H9 (cell line): ENCODE data around the gene STAB1. TPM values are rescaled to one million over a fixed set of nuclear protein-coding genes. Genes with fewer than 3 reads are reported as not detected.

ENCODE experiments used
- DNase-seq: peaks from one replicate; pipeline ENCODE4 v3.0.0-alpha.2; 2017
- H2AFZ ChIP-seq: one replicate; pipeline ENCODE4 v1.6.1; 2013; ENCODE audit warnings: mild to moderate bottlenecking, low read length, control low read depth, moderate library complexity
- H2AK5ac ChIP-seq: 2 replicates; pipeline ENCODE4 v1.6.1; 2013; ENCODE audit warnings: low read length, control low read depth, mixed read lengths; ENCODE audit not compliant: insufficient read length
- H2BK120ac ChIP-seq: one replicate; pipeline ENCODE4 v1.6.1; 2013; ENCODE audit warnings: low read depth, mild to moderate bottlenecking, low read length, control low read depth, inconsistent platforms; ENCODE audit not compliant: poor library complexity, severe bottlenecking
- H2BK12ac ChIP-seq: 2 replicates; pipeline ENCODE4 v1.6.1; 2013; ENCODE audit warnings: low read length, control low read depth, mixed read lengths, low read depth; ENCODE audit not compliant: insufficient read length
- H2BK15ac ChIP-seq: 2 replicates; pipeline ENCODE4 v1.6.1; 2013; ENCODE audit warnings: low read depth, low read length, control low read depth
- H2BK20ac ChIP-seq: one replicate; pipeline ENCODE4 v1.6.1; 2013; ENCODE audit warnings: low read depth, mild to moderate bottlenecking, low read length, control low read depth, inconsistent platforms; ENCODE audit not compliant: poor library complexity, severe bottlenecking
- H2BK5ac ChIP-seq: 2 replicates; pipeline ENCODE4 v1.6.1; 2013; ENCODE audit warnings: low read length, control low read depth, mixed read lengths; ENCODE audit not compliant: insufficient read length
- H3K14ac ChIP-seq: 2 replicates; pipeline ENCODE4 v1.6.1; 2013; ENCODE audit warnings: low read length, control low read depth; ENCODE audit not compliant: insufficient read depth
- H3K18ac ChIP-seq: 2 replicates; pipeline ENCODE4 v1.6.1; 2013; ENCODE audit warnings: low read depth, mild to moderate bottlenecking, mixed read lengths, low read length, control low read depth; ENCODE audit not compliant: insufficient read length
- H3K23ac ChIP-seq: 2 replicates; pipeline ENCODE4 v1.6.1; 2013; ENCODE audit warnings: low read length, control low read depth, mixed read lengths, low read depth; ENCODE audit not compliant: insufficient read length
- H3K23me2 ChIP-seq: 2 replicates; pipeline ENCODE4 v1.6.1; 2013; ENCODE audit warnings: low read depth, mild to moderate bottlenecking, mixed read lengths, low read length, control low read depth; ENCODE audit not compliant: insufficient read length, poor library complexity, severe bottlenecking
- H3K27ac ChIP-seq: 2 replicates; pipeline ENCODE4 v1.5.1; 2013; ENCODE audit warnings: low read length, control low read depth, mixed read lengths, low read depth; ENCODE audit not compliant: insufficient read length
- H3K27me3 ChIP-seq: 2 replicates; pipeline ENCODE4 v1.6.1; 2013; ENCODE audit warnings: low read length, control low read depth, inconsistent platforms; ENCODE audit not compliant: insufficient read depth
- H3K4ac ChIP-seq: 2 replicates; pipeline ENCODE4 v1.6.1; 2013; ENCODE audit warnings: low read depth, mild to moderate bottlenecking, control low read depth, inconsistent platforms, low read length, moderate library complexity
- H3K4me1 ChIP-seq: 2 replicates; pipeline ENCODE4 v1.6.1; 2013; ENCODE audit warnings: low read length, control low read depth, inconsistent platforms; ENCODE audit not compliant: insufficient read depth
- H3K4me2 ChIP-seq: 2 replicates; pipeline ENCODE4 v1.6.1; 2013; ENCODE audit warnings: low read length, control low read depth, mixed read lengths; ENCODE audit not compliant: insufficient read length, insufficient read depth
- H3K56ac ChIP-seq: 2 replicates; pipeline ENCODE4 v1.6.1; 2013; ENCODE audit warnings: low read depth, mild to moderate bottlenecking, mixed read lengths, low read length, control low read depth; ENCODE audit not compliant: insufficient read length
- H3K79me1 ChIP-seq: 2 replicates; pipeline ENCODE4 v1.6.1; 2013; ENCODE audit warnings: low read depth, mild to moderate bottlenecking, moderate library complexity, low read length, control low read depth, inconsistent platforms; ENCODE audit not compliant: insufficient read depth, poor library complexity, severe bottlenecking
- H3K79me2 ChIP-seq: 2 replicates; pipeline ENCODE4 v1.6.1; 2013; ENCODE audit warnings: low read length, control low read depth, inconsistent platforms; ENCODE audit not compliant: insufficient read depth
- H3K9ac ChIP-seq: 2 replicates; pipeline ENCODE4 v1.6.1; 2013; ENCODE audit warnings: low read length, control low read depth, mixed read lengths; ENCODE audit not compliant: insufficient read length; ENCODE audit errors: extremely low read depth
- H3K9me3 ChIP-seq: one replicate; pipeline ENCODE4 v1.6.1; 2013; ENCODE audit warnings: low read depth, low read length, inconsistent platforms; ENCODE audit not compliant: control insufficient read depth
- H3T11ph ChIP-seq: one replicate; pipeline ENCODE4 v1.6.1; 2013; ENCODE audit warnings: mild to moderate bottlenecking, low read length, control low read depth, inconsistent platforms
- H4K20me1 ChIP-seq: one replicate; pipeline ENCODE4 v1.6.1; 2013; ENCODE audit not compliant: control insufficient read depth, insufficient read length, insufficient read depth
- H4K5ac ChIP-seq: 2 replicates; pipeline ENCODE4 v1.6.1; 2013; ENCODE audit warnings: low read depth, mild to moderate bottlenecking, mixed read lengths, low read length, control low read depth; ENCODE audit not compliant: insufficient read length
- H4K8ac ChIP-seq: replicated peaks from 2 replicates; pipeline ENCODE4 v1.6.1; 2013; ENCODE audit warnings: low read length, control low read depth, mixed read lengths, low read depth; ENCODE audit not compliant: insufficient read length
- H4K91ac ChIP-seq: 2 replicates; pipeline ENCODE4 v1.6.1; 2013; ENCODE audit warnings: low read depth, mild to moderate bottlenecking, moderate library complexity, mixed read lengths, low read length, control low read depth; ENCODE audit not compliant: insufficient read length
- H3K27ac Mint-ChIP-seq, 3 experiments: 2 replicates in 2 of 3; 3 replicates in 1 of 3; pipeline ENCODE4 v1.8.0; 2020 to 2021; ENCODE audit warnings: mixed read lengths in 3 of 3, mild to moderate bottlenecking in 1 of 3, moderate library complexity in 1 of 3
- H3K27me3 Mint-ChIP-seq: 2 replicates; pipeline ENCODE4 v1.8.0; 2021; ENCODE audit warnings: low read depth, mild to moderate bottlenecking, moderate library complexity, mixed read lengths
- H3K36me3 Mint-ChIP-seq, 3 experiments: 2 replicates in 2 of 3; 3 replicates in 1 of 3; pipeline ENCODE4 v1.8.0; 2020 to 2021; ENCODE audit warnings: low read depth in 3 of 3, mixed read lengths in 3 of 3; ENCODE audit not compliant: insufficient read depth in 1 of 3
- H3K4me1 Mint-ChIP-seq, 2 experiments: 2 replicates each; pipeline ENCODE4 v1.8.0; 2020; ENCODE audit warnings: mixed read lengths in 2 of 2
- H3K4me3 Mint-ChIP-seq, 2 experiments: 2 replicates in 1 of 2; 3 replicates in 1 of 2; pipeline ENCODE4 v1.8.0; 2020 to 2021; ENCODE audit warnings: mild to moderate bottlenecking in 2 of 2, mixed read lengths in 2 of 2, moderate library complexity in 1 of 2
- H3K9me3 Mint-ChIP-seq, 2 experiments: 2 replicates in 1 of 2; 3 replicates in 1 of 2; pipeline ENCODE4 v1.8.0; 2020; ENCODE audit warnings: mild to moderate bottlenecking in 2 of 2, mixed read lengths in 2 of 2, moderate library complexity in 1 of 2
- CTCF ChIP-seq: fragments of 200-600 bp; sonication (generic); conservative IDR thresholded peaks from 3 replicates; pipeline ENCODE4 v1.8.0; 2021; ENCODE audit warnings: antibody characterized with exemption, mild to moderate bottlenecking
- WGBS: extraction: QIAGEN DNeasy Blood & Tissue Kit; methylation state at CpG from one replicate; pipeline ENCODE4 v1.1.7; 2013; ENCODE audit warnings: missing lambda C conversion rate, low lambda C conversion rate, mixed read lengths; ENCODE audit not compliant: insufficient read length; ENCODE audit errors: extremely low coverage; 5-methylcytosine and 5-hydroxymethylcytosine counted together
- total RNA-seq: library from RNA; stranded (reverse); gene quantifications from 2 replicates; pipeline ENCODE4 v1.2.1, GENCODE V29; 2021

Gene STAB1
- total RNA-seq, 1 experiment from 2014 or later, result 1.5 TPM

- Histone ChIP-seq H3K9me3 (no peaks in the 10 kb centered on the region), H3K4me2 (no peak overlapping the region), H3K4me1 (no peaks in the 10 kb centered on the region; the same call in 1 of the 2 replicates), H2AFZ (no peak overlapping the region), H3K23me2 (no peaks in the 10 kb centered on the region), H2BK20ac (no peak overlapping the region), H3K14ac (no peak overlapping the region), H3K56ac (no peak overlapping the region), H4K5ac (no peak overlapping the region), H3K23ac (no peak overlapping the region), H3K79me1 (no peaks in the 10 kb centered on the region), H3T11ph (no peak overlapping the region), H3K27me3 (no peaks in the 10 kb centered on the region), H3K4ac (no peak overlapping the region), H2BK120ac (no peak overlapping the region), H3K27ac (no peak overlapping the region), H2BK5ac (no peak overlapping the region), H3K9ac (no peak overlapping the region), H3K18ac (no peak overlapping the region), H2BK15ac (no peak overlapping the region), H4K20me1 (no peaks in the 10 kb centered on the region), H2AK5ac (no peak overlapping the region), H2BK12ac (no peak overlapping the region), H3K79me2 (no peaks in the 10 kb centered on the region), H4K8ac (no peak overlapping the region), H4K91ac (no peak overlapping the region)
- Mint-ChIP-seq H3K4me1 (peaks cover 10 to 15% of the 10 kb centered on the region in 2 experiments), H3K27me3 (no peaks in the 10 kb centered on the region; the same call in 1 of the 2 replicates), H3K27ac (no peak overlapping the region), H3K9me3 (no peaks in the 10 kb centered on the region), H3K4me3 (no peak overlapping the region), H3K36me3 (no peaks in the 10 kb centered on the region)
- DNase-seq, result no peak
- no CpG with 5 or more reads among the region's 11 CpGs for WGBS
- TF ChIP-seq CTCF, result no peak
These were observed 5.9 kb downstream of the STAB1 start for GRCh38 chr3:52501046-52501445.
